Measurements from ENCODE around the gene ACSL3.

Gene ACSL3

DNA sequence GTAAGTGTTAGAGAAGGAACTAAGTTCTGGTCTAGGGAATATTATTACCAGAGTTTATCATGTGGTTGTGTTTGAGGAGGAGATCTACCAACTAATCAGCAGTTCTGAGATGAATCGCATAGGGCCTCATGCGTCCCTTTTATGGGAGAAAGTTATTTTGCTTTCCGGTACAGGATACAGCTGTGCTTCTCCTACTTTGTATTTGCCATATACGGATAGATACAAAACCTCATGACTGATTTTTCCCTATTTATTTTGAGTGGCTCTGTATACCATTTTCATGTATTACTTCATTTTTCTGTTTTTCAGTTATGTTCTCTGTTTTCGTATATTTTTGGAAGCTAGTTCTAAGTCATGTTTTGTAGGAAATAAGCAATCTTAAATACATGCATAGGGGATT lies 66.8 kb downstream of the ACSL3 start:
- DNase-seq, result no peak
- intact Hi-C loops (cut with DNase I), result no loop called here

DNA sequence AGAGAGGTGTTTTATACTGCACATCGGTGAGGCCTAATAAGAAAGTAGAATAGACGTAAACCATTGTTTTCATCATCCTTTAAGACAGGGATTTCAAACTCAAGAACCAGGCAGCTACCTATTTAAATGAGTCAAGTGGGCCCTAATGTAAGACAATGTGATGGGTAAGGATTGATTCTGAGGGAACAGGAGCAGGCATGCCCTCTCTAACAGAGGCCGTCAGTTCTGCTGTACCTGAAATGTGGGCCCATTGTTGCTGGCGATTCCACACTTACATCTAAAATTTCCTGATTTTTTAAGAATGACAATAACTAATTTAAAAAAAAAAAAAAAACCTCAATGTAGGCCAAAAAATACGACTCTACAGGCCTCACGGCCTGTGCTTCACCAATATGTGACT lies 67.5 kb downstream of the ACSL3 start:
- no peak for DNase-seq
- intact Hi-C loops (cut with DNase I), result no loop called here

DNA sequence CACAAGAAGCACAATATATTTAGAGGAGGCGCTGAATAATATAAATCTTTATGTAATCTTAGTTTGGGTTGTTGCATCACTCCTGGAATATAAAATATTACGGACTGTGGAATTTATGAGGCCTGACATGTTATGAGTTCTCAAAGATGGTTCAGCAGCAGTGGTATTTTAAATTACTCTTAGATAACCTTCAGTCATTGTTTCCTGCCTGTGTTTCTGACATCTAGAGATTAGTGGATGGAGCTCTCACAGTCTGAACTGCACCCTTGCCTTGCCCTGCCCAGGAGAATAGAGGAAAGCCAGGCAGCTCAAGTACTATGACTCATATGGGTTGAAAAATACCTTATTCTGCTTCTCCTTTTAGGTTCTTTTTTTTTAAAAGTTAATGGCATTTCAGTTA lies 70.0 kb downstream of the ACSL3 start:
- no peak for DNase-seq
- intact Hi-C loops (cut with DNase I), result no loop called here

DNA sequence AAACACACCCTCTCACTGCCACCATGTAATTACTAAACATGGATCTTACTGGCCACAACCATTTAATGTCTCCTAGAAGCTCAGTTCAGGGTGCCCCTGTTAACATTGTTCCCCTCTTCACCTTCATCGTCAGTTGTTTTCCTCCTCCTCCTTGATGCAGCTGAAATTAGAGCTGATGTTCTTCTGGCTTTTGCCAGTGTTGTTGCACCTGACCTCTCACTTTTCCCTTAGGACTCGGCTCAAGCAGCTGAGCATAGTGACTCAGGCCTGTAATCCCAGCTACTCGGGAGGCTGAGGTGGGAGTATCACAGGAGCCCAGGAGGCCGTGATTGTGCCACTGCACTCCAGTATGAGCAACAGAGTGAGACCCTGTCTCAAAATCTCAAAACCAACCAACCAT lies 70.8 kb downstream of the ACSL3 start:
- DNase-seq, result no peak
- intact Hi-C loops (cut with DNase I), result no loop called here

DNA sequence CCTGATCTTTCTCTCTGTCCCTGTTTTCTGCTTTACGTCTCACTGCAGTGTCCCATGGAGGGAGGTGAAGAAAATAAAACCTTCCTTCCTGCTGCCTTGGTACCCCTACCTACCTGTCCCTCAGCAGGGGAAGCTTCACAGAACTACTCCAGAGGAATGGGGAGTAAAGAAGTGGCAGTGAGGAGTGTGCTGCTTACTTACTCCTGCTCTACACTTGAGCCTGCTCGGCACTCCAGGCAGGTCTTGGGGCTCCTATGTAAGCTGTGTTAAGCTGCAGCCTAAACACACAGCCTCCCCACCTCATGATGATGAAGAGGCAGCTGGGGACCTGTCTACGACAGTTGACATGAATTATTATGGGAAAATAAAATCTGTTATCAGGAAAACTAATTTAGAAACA lies 72.6 kb downstream of the ACSL3 start:
- DNase-seq, result no peak
- intact Hi-C loops (cut with DNase I), result no loop called here

DNA sequence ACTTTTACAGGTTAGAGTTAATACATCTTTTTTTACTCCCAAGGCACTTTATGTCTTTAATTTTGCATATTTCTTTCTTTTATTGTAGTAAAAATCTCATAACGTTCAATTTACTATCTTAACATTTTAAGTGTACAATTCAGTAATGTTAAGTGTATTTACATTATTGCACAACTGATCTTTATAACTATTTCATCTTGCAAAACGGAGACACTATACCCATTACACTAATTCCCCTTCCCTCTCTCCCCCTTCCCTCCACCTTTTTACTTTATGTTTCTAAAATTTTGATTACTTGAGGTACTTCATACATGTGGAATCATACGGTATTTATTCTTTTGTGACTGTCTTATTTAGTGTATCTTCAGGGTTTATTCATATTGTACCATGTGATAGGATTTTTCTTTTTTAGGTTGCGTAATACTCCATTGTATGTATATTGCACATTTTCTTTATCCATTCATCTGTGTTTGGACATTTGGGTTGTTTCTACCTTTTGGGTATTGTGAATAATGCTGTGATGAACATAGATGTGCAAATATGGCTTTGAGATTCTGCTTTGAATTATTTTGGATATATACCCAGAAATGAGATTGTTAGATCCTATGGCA lies 75.0 kb downstream of the ACSL3 start:
- DNase-seq, result no peak
- intact Hi-C loops (cut with DNase I), result no loop called here

DNA sequence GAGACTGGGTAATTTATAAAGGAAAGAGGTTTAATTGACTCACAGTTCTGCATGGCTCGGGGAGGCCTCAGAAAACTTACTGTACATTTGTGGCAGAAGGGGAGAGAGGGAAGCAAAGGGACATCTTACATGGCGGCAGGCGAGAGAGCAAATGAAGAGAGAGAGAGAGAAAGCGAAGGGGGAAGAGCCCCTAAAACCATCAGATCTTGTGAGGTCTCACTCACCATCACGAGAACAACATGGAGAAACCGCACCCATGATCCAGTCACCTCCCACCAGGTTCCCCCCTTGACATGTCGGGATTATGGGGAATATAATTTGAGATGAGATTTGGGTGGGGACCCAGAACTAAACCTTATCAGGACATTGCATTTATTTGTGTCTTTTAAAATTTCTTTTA lies 75.9 kb downstream of the ACSL3 start:
- intact Hi-C loops (cut with DNase I), result no loop called here
- DNase-seq, result no peak

DNA sequence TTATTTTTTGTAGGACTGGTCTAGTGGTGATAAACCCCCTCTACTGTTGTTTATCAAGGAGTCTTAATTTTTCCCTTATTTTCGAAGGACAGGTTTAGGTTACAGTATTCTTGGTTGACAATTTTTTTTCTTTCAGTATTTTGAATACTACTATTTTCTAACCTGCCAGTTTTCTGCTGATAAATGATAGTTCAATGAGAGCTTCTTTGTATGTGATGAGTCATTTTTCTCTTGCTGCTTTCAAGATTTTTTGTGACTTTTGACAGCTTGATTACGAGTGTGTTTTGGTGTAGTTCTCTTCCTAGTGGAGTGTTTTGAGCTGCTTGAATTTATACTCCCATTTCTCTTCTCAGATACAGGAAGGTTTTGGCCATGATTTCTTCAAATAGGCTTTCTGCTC lies 77.5 kb downstream of the ACSL3 start:
- DNase-seq, result no peak
- intact Hi-C loops (cut with DNase I), result no loop called here

DNA sequence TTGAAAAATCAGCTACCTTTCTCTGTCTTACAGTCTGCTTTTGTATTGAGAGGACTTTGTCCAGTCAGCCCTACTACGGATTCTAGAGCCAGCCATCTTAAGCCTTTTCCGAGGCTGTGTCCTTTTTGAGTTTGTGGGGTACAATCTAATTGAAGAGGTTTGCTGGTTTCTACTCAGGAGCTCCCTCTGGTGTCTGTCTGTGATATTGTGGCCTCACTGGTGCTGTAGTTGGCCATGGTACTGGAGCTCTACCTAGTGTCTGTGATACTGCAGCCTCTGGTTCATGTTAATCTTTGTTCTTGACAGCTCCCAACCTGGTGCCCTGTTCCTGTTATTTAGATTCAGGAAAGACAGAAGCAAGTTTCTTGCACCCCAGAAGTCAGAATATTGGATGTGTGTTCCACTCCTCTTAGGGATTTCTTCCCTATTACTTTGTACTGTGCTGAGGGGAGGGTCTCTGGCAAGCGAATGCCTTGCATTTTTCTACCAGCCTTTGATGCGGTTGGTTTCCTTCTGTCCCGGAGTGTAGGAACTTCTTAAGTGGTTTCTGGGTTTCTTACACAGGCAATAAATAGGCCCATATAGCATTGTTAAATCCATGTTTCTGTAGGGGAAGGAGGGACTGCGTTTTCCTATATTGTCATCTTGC lies 78.5 kb downstream of the ACSL3 start:
- peak in 37 of 42 donors; percentile 22 to 83 (median 60) for DNase-seq
- intact Hi-C loops (cut with DNase I), result no loop called here

DNA sequence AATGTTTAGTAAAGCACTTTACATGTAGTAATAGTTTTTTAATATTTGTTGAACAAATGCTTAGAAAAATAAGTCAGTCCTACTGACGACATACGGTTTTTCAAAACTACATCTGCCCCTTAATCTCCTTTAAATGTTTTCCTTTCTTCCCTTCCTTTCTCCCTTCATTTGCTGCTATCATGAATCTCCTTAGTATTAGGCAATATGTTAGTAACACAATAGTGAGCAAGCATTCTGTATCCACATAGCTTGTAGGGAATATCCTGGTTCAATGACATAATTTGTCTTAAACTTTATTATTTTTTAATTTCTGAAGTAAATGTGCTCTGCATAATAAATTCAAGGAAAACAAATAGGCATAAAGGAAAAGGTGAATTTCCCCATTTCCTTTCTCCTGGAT lies 79.1 kb downstream of the ACSL3 start:
- intact Hi-C loops (cut with DNase I), result no loop called here
- DNase-seq, result no peak

DNA sequence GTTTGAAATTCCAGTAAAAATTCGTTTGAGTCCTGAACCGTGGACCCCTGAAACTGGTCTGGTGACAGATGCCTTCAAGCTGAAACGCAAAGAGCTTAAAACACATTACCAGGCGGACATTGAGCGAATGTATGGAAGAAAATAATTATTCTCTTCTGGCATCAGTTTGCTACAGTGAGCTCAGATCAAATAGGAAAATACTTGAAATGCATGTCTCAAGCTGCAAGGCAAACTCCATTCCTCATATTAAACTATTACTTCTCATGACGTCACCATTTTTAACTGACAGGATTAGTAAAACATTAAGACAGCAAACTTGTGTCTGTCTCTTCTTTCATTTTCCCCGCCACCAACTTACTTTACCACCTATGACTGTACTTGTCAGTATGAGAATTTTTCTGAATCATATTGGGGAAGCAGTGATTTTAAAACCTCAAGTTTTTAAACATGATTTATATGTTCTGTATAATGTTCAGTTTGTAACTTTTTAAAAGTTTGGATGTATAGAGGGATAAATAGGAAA lies 80.7 kb downstream of the ACSL3 start:
- intact Hi-C loops (cut with DNase I), result no loop called here
- no peak for DNase-seq

DNA sequence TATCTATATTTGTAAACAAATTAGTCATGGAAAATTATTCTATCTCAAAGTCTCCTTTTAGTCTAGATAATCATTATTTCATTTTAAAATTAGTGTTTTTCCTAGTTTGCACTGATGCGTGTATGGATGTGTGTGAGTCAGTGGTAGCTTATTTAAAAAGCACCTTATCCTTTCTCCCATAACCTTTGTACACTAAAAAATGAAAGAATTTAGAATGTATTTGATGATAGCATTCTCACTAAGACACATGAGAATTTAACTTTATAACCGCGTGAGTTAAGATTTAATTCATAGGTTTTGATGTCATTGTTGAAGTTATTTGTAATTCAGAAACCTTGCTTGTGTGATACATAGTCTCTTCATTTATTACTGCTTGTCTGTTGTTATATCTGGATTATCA lies 81.7 kb downstream of the ACSL3 start:
- intact Hi-C loops (cut with DNase I), result no loop called here
- DNase-seq, result no peak

DNA sequence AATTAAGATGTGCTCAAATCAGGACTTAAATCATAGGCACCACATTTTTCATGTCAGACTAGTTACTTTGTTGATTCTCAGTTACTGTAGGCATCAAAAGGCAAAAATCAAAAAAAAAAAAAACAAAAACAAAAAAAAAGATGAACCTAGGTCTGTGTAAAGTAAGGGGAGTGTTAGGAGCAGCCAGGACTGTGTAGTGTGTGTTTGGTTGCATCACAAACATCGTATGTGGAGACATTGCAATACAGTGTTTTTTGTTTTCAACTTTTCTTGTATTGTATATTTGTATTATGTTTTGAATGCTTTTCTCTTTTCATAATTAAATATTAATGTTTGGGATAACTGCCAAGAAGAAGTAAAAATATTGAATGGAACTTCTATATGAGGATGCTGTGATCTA lies 82.1 kb downstream of the ACSL3 start:
- intact Hi-C loops (cut with DNase I), result no loop called here

DNA sequence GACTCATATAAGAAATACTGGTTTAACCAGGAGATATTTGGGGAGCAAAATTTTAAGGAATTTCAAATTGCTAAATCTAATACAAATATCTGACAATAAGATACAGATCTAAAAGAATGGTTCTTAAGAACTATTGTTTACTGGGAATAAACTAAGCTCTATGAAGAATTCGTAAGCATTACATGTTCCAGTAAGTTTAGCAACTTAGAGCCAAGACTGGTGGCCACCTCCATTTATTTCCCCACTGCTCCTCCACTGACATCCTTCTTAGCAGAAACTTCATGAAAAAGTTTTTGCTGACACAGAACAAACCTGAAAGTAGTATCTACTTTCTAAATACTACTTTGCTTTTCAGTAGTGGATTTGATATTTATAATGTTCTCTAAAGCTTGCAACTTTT lies 83.0 kb downstream of the ACSL3 start:
- no peak for DNase-seq
- intact Hi-C loops (cut with DNase I), result no loop called here

More for the DNA sequence above, 82.1 kb downstream of the ACSL3 start:
- no peak for DNase-seq

DNA sequence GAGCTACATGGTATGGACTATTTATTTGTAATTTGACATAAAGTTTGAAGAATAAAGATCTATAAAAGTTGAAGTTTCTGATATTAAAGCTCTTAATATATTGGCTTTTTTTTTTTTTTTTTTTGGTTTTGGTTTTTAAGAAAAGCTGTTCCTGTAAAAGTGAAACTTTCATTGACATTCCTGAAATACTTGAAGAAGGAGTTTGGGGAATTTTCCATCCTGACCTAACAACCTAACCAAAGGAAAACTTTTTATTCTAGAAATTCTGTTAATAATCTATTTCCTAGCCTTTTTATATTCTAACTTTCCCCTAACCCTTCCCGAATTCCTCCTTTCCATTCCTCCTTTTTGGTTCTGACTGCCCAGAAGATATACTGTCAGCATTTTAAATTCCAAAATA lies 83.7 kb downstream of the ACSL3 start:
- intact Hi-C loops (cut with DNase I), result no loop called here
- DNase-seq, result no peak

DNA sequence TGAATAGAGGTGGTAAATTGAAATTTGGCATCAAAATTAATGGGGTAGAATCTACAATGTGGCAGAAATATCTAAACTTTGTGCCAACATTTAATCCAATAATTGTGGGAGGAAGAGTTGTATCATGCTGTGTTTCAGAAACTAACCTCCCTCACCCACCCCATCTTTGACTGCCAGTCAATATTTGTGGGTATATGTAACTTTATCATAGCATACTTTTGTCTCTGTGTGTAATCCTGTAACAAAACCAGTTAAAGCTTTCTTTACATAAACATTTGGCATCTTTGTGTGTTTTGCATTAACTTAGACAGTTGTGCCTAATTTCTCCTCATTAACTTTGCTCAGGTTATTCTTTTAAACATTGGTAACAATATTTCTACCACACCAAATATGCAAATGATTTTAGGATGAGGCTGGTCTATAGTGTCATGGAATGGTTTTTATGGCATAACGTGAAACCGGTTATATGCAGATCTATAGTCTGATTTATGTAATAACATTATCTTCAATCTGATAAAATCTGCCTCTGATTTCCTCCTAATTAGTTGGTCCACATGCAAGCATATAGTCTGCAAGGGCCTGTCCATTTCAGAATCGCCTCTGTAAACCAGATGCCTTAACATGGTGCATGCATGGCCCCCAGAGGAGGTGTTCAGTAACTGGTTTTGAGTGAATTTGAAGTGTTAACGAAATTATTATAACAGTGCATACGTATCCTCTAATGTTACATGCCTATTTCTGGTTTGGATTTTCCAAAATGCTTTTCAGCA lies 84.3 kb downstream of the ACSL3 start:
- intact Hi-C loops (cut with DNase I), result no loop called here
- no peak for DNase-seq

DNA sequence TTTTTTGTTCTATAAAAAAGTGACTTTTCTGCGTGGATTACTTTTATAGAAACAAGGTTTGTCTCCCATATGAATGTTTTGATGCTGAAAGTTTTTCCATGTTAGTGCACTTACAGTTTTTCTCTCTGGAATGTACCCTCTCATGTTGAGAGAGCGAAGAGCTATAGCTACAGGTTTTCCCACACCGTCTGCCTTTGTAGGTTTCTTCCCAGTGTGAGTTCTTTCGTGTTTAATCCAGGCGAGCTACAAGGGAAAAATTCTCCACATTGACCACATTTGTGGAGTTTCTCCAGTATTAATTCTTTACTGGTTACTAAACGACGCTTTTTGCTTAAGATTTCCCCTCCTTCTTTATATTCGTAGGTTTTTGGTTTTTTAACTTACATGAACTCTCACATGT lies 85.1 kb downstream of the ACSL3 start:
- intact Hi-C loops (cut with DNase I), result no loop called here
- no peak for DNase-seq

DNA sequence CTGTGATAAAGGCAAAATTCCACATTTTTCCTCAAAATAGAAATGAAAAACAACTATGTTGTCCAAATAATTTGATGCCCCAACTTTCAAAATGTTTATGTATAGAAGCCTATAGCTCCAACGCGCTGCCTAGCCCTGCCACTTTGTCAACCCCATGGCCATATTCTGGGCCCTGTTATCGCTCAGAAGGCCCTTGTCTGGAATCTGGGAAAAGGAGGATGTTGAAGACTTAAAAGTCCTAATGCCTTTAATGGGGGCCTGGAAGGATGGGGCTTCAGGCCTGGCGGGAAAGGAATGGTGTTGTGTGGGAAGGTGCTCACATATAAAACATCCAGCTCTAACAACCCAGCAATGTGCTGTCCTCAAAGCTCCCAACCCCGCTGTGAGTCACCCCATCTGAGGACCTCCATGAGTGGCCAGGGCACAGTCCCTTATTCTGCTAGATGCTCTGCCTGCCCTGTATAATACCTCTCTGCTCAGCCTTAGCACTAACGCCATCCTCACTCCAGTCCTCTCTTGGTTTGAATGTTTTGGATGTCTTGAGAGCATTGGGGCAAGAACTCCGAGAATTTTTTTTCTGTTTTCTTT lies 86.0 kb downstream of the ACSL3 start:
- intact Hi-C loops (cut with DNase I), result no loop called here
- DNase-seq, result no peak

DNA sequence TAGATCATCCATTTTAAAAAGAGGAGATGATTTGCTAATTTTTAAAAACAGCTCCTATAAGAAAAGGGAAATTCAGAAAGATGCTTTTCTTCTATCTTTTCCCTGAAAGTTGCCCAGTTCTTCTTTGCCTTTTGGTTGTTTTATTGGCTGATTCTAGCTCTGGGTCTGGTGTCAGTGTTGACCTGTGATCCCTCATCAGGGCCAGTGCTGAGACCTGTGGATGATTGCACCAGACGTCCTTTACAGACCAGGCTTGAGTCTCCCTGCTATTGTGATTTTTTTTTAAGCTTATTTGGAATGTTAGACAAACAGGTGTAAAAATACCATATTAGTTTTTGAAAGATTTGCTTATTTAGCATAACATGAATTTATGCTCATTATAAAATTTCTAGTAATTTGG lies 88.2 kb downstream of the ACSL3 start:
- intact Hi-C loops (cut with DNase I), result no loop called here
- no peak for DNase-seq

DNA sequence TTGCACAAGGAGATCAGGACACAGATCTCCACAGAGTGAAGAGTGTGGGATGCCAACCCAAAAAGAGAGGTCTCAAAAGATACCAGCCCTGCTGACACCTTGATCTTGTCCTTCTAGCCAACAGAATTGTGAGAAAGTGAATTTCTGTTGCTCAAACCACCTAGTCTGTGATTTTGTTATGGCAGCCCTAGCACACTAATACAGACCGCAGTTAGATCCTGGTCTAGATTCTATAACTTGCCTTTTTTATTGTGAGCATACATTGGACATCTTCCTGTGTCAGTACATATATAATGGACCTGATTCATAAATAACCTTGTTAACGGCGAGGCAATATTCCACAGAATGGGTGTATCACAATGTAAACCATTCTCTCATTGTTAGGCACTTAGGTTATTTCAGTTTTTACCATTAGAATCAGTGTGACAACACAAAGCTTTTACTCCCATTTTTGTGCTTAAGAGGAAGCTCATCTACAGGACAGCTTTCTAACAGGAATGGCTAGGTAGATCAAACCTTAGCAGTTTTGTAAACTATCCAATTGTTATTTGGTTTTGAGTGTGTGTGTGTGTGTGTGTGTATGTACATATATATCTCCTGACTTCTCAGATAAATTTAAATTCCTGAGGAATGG lies 89.0 kb downstream of the ACSL3 start:
- no peak for DNase-seq
- intact Hi-C loops (cut with DNase I), result no loop called here

Data from head of caudate nucleus (tissue), 42 donors.